Aorta (tissue), 5 donors: ENCODE data around the gene HPS4. TPM values are rescaled to one million over a fixed set of nuclear protein-coding genes. Genes with fewer than 3 reads are reported as not detected.

ENCODE experiments used
- ATAC-seq: fragments of 200-7000 bp; cut with Tn5 transposase; one replicate; pipeline ENCODE4 v1.9.1; 2022; ENCODE audit warnings: moderate library complexity; ENCODE audit not compliant: low FRiP score
- DNase-seq, 2 donors: peaks; one replicate each; pipeline ENCODE4 v3.0.0-alpha.2; 2020
- H3K27ac ChIP-seq, 2 donors: one replicate each; pipeline ENCODE4 v1.5.1; 2013; ENCODE audit warnings: low read length in 2 of 2, mild to moderate bottlenecking in 2 of 2, moderate library complexity in 2 of 2, control low read depth in 1 of 2, inconsistent platforms in 1 of 2, low read depth in 1 of 2
- H3K27me3 ChIP-seq, 2 donors: one replicate each; pipeline ENCODE4 v1.6.1; 2013; ENCODE audit warnings: control low read depth in 1 of 2, low read length in 1 of 2, mild to moderate bottlenecking in 1 of 2, moderate library complexity in 1 of 2; ENCODE audit not compliant: insufficient read depth in 2 of 2, control insufficient read depth in 1 of 2
- H3K36me3 ChIP-seq, 2 donors: one replicate each; pipeline ENCODE4 v1.6.1; 2013; ENCODE audit warnings: control low read depth in 1 of 2, low read length in 1 of 2, mild to moderate bottlenecking in 1 of 2; ENCODE audit not compliant: insufficient read depth in 2 of 2, control insufficient read depth in 1 of 2
- H3K4me1 ChIP-seq, 2 donors: one replicate each; pipeline ENCODE4 v1.6.1; 2013; ENCODE audit warnings: low read length in 2 of 2, control low read depth in 1 of 2, mild to moderate bottlenecking in 1 of 2, moderate library complexity in 1 of 2; ENCODE audit not compliant: insufficient read depth in 2 of 2, control insufficient read depth in 1 of 2
- H3K4me3 ChIP-seq, 2 donors: one replicate each; pipeline ENCODE4 v1.5.1; 2013; ENCODE audit warnings: low read length in 2 of 2, control low read depth in 1 of 2, mild to moderate bottlenecking in 1 of 2
- H3K9me3 ChIP-seq: one replicate; pipeline ENCODE4 v1.6.1; 2013; ENCODE audit warnings: mild to moderate bottlenecking, low read length; ENCODE audit not compliant: control insufficient read depth
- WGBS, 2 donors: extraction: QIAGEN DNeasy Blood & Tissue Kit; methylation state at CpG; one replicate each; pipeline ENCODE4 v1.1.7; 2013; 5-methylcytosine and 5-hydroxymethylcytosine counted together
- intact Hi-C, 2 donors: fragments of 100-400 bp; cut with DNase I; formaldehyde crosslinking; loops; one replicate each; pipeline versions ENCODE4 v1.14.2 to v1.15.0; 2022
- polyA plus RNA-seq, 2 donors: library from polyadenylated mRNA; stranded (reverse); fragments of 200-250 nt; gene quantifications; one replicate each; pipeline ENCODE4 v1.2.3, GENCODE V29; 2013
- total RNA-seq, 2 donors: library from RNA; stranded (reverse); fragmentation: NEBNext Ultra II Directional; extraction: Animal tissue kit (Norgen Biotek cat#: 25700); gene quantifications; one replicate each; pipeline ENCODE4 v1.2.1, GENCODE V29; 2021
- donor health status: healthy with polysubstance abuse.
- donor health status: Bipolar disorder and iron deficiency.
- donor health status: DM: no; HTN: no; CAD: no.
- donor health status: DM: no; HTN: no; CAD: no.
- donor health status: DM: yes; HTN: yes; CAD: no.

HPS4 gene
- total and polyA plus RNA-seq, 4 donors, result 14.7 to 35.6 (median 19.2) TPM

DNA sequence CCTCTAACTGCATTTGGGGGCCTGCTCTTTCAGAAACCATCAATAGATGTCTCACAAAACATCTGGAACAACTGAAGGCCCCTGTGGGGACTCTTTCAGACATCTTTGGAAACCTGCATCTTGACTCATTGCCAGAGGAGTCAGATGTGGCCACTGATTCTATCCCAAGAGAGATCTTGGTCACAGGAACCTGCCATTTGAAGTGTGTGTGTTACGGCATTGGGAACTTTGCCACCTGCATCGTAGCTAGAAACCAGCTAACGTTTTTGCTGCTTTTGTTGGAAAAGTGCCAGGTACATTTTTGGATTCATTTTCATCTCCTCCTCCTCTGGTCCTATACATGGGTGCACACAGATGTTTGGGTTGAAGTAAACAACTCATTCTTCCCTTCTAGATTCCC, 4.4 kb upstream of the HPS4 start:
- intact Hi-C loops, result no loop called here
- Histone ChIP-seq H3K9me3 (no peaks in the 10 kb centered on the region), H3K4me1 (peaks cover 2 to 4% of the 10 kb centered on the region in 2 donors), H3K36me3 (peaks cover 3 to 14% of the 10 kb centered on the region in 2 donors), H3K27ac (no peak overlapping the region), H3K4me3 (no peak overlapping the region), H3K27me3 (no peaks in the 10 kb centered on the region)
- no peak for DNase-seq
- WGBS, 2 donors, result 12 to 16% methylated on average over 3 of the region's 3 CpGs
- ATAC-seq, result no peak

DNA sequence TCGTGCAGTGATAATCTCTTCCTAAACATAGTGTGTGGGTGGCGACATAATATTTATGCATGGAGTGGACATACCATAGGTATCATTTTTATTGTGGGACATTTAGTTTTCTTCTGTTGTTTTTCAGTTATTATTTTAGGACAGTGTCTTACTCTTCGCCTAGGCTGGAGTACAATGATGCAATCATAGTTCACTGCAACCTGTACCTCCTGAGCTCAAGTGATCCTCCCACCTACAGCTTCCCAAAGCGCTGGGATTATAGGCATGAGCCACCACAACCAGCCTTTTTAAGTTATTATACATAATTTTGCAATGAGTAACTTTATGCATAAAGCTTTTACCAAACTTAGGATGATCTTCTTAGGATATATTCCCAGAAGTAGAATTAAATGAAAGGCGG, 2.8 kb upstream of the HPS4 start:
- intact Hi-C loops, result no loop called here
- Histone ChIP-seq H3K4me3 (no peak overlapping the region), H3K27me3 (no peaks in the 10 kb centered on the region), H3K9me3 (no peaks in the 10 kb centered on the region), H3K36me3 (peaks cover 0 to 10% of the 10 kb centered on the region in 2 donors), H3K27ac (no peak overlapping the region), H3K4me1 (peaks cover 2 to 4% of the 10 kb centered on the region in 2 donors)
- ATAC-seq (no peak), DNase-seq (no peak)
- 77 to 81% methylated on average over 5 of the region's 5 CpGs for WGBS, 2 donors

DNA sequence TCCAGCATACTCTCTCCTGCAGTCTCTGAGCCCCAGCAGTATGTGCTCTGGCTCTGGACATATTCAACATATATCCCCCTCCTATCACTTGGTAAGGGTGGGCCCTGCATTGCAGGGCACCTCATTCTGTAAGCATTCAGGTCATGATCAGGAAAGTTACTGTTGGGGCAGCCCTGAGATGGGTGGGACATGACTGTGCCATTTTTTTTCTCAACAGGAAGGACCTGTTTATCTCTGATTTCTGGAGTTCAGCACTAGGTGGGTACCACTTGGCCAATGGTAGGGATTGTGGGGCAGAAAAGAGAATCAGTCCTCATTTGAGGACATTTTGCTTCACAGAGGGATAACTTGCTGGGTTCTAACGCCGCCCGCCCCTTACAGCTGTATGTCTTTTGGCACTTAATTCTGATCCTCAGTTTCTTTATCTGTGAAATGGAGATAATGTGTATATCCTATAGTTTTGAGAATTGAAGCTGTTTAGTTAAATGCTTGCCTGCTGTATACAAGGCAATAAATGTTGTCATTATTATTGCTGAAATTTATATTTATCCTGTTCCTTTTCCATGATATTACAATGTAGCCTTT, 2.3 kb upstream of the HPS4 start:
- Histone ChIP-seq H3K9me3 (no peaks in the 10 kb centered on the region), H3K4me3 (no peak overlapping the region), H3K36me3 (peaks cover 0 to 9% of the 10 kb centered on the region in 2 donors), H3K4me1 (peaks cover 2 to 4% of the 10 kb centered on the region in 2 donors), H3K27me3 (no peaks in the 10 kb centered on the region), H3K27ac (no peak overlapping the region)
- 53 to 74% methylated on average over 3 of the region's 3 CpGs for WGBS, 2 donors
- ATAC-seq (no peak), DNase-seq (no peak)
- intact Hi-C loops, result no loop called here

DNA sequence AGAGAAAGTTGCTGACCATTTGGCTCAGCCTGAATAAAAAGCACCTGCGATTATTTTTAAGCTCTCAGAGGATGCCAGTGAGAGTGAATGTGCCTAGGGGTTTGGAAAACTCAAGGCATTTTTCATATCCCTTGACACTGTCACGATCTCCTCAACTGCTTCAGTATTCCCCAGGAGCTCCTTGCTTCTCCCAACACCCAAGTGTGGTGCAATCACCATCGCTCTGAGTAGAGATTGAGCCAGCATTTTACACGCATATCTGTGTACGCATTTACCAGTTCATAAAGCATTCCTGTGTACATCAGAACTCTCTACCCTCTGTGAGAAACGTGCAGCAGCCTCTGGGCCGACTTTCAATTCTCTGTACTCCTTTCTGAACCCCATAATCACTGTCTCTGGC, 1.4 kb upstream of the HPS4 start:
- Histone ChIP-seq H3K9me3 (no peaks in the 10 kb centered on the region), H3K4me3 (no peak overlapping the region), H3K4me1 (peaks cover 2 to 4% of the 10 kb centered on the region in 2 donors), H3K27ac (peak overlapping the region in 1 of 2 donors; percentile 17), H3K27me3 (no peaks in the 10 kb centered on the region), H3K36me3 (peaks cover 0 to 9% of the 10 kb centered on the region in 2 donors)
- DNase-seq (no peak), ATAC-seq (no peak)
- 47 to 48% methylated on average over 7 of the region's 7 CpGs for WGBS, 2 donors
- intact Hi-C loops, result no loop called here

DNA sequence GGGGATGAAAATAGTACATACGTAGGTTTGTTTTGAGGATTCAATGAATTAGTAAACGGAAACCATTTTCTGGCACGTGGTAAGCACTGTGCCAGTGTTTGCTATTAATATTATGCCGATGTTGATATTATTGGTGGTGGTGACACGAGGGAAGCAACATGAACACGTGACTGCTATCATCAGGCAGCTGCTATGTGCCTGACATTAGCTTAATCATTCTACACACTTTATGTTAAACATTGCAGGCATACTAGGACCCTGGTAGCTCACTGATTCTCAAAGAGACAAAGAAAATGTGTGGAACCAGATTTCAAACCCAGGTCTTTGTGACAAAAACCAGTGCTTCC, 750 bp upstream of the HPS4 start:
- Histone ChIP-seq H3K36me3 (peaks cover 0 to 5% of the 10 kb centered on the region in 2 donors), H3K27ac (peak overlapping the region in 1 of 2 donors; percentile 66), H3K4me1 (peaks cover 2 to 4% of the 10 kb centered on the region in 2 donors), H3K27me3 (no peaks in the 10 kb centered on the region), H3K4me3 (peak overlapping the region; percentile 69 to 78), H3K9me3 (no peaks in the 10 kb centered on the region)
- ATAC-seq (no peak), DNase-seq (no peak)
- intact Hi-C loops, result no loop called here
- WGBS, 2 donors, result 6 to 7% methylated on average over 6 of the region's 6 CpGs

DNA sequence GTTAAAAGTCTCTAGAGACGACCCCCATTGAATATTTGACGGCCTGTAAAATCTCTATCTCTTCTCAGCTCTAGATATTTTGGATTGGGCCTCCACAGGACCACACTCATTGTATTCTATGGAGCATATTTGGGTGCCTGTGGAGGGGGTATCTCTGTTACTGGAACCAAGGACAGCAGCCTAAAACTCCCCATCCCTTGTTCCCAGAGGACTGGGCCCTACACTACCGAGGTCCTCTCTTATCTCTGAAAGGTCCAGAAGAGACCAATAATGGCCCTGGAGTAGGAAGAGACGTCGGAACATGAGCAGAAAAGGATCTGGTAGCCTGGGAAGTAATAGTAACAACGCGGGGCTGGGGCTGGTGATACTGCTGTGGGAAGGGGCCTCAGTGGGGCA, 542 bp downstream of the HPS4 start:
- ATAC-seq (peak; percentile 5), DNase-seq (no peak)
- intact Hi-C loops, result no loop called here
- Histone ChIP-seq H3K36me3 (no peaks in the 10 kb centered on the region), H3K27me3 (no peaks in the 10 kb centered on the region), H3K27ac (peak overlapping the region in 1 of 2 donors; percentile 66), H3K4me3 (peak overlapping the region; percentile 69 to 78), H3K9me3 (no peaks in the 10 kb centered on the region), H3K4me1 (peaks cover 2 to 7% of the 10 kb centered on the region in 2 donors)
- WGBS, 2 donors, result 7 to 8% methylated on average over 7 of the region's 7 CpGs

DNA sequence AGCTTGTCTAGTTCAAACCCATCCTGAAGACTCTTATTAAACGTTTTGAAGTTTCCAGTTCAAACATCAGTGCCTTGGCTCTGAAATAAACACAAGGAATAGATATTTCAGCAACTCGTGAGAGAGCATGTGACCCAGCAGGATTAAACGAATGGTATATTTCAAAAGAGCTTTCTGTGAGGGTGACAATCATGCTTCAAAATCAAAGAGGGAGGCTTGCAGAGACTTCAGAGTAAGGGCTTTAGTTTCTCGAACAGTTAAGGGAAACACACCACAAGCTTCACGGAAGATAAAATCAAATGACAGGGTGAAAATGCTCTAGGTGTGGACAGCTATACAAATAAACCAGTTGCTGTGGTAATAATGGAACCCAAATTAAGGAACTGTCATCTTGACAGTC, 1.4 kb downstream of the HPS4 start:
- H3K9me3 ChIP-seq, result no peaks in the 10 kb centered on the region
- peaks cover 0 to 2% of the 10 kb centered on the region in 2 donors for H3K36me3 ChIP-seq
- intact Hi-C loops, result no loop called here
- WGBS, 2 donors, result 63 to 65% methylated on average over 5 of the region's 5 CpGs
- H3K4me1 ChIP-seq, result peaks cover 2 to 7% of the 10 kb centered on the region in 2 donors
- ATAC-seq (no peak), DNase-seq (no peak)
- no peak overlapping the region for H3K27ac ChIP-seq
- H3K4me3 ChIP-seq, result no peak overlapping the region
- no peaks in the 10 kb centered on the region for H3K27me3 ChIP-seq

DNA sequence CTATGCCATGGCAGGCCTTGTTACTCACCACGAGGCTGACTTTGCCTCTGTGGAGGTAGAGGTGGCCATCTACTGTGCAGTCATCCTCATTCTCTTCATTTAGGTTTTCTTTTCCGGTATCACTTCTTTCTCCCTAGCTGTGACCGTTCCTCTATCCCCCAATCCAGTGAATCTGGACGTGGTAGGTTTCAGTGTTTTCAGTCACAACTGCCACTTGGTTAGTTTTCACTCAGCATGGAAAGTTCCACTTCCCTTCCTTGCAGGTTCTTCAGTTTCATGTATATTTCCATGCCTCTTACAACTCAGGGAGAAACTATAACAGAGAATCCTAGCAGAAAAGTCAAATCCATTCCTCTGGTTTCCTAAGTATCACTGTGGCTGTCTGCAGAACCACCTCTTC, 1.9 kb downstream of the HPS4 start:
- Histone ChIP-seq H3K27me3 (no peaks in the 10 kb centered on the region), H3K4me3 (no peak overlapping the region), H3K9me3 (no peaks in the 10 kb centered on the region), H3K27ac (no peak overlapping the region), H3K36me3 (peaks cover 0 to 2% of the 10 kb centered on the region in 2 donors), H3K4me1 (peaks cover 2 to 7% of the 10 kb centered on the region in 2 donors)
- intact Hi-C loops, result no loop called here
- no peak for ATAC-seq
- DNase-seq, result no peak
- 85 to 86% methylated on average over 4 of the region's 4 CpGs for WGBS, 2 donors

DNA sequence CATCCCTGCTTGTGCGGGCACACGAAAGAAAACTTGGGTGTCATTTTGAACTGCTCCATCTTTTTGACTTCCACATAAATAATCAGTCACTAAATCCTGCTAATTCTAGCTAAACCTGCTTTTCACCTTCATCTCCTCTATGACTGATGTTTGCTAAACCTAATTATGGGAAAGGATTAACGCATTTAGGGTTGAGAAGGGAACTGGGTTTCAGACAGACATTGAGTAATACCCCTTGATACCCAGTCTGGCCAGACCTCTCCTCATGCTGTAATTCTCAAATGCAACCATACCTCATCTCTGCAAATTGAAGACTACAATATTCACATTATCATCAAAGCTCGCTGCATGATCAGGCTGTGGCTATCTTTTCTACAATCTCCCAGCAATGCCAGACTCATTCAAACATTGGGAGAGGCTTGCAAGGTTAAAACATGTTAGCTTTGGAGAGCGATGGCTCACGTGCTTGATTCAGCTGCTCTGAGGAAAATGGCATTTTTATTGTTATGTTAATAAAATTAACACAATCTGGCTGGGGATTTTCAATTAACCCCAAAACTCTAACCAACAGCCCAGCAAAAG, 2.4 kb downstream of the HPS4 start:
- no peak for ATAC-seq
- Histone ChIP-seq H3K9me3 (no peaks in the 10 kb centered on the region), H3K27me3 (no peaks in the 10 kb centered on the region), H3K4me3 (no peak overlapping the region), H3K36me3 (peaks cover 0 to 2% of the 10 kb centered on the region in 2 donors), H3K27ac (no peak overlapping the region), H3K4me1 (peaks cover 2 to 7% of the 10 kb centered on the region in 2 donors)
- no peak for DNase-seq
- WGBS, 2 donors, result 73 to 80% methylated on average over 6 of the region's 6 CpGs
- intact Hi-C loops, result no loop called here
